DMS153 (cell line): ENCODE data around the gene ARHGAP33.
"Not testable (repeated sequence)": the region's sequence is repeated elsewhere in the genome, so short reads cannot be mapped to it uniquely, and the experiment has no call there.

Experiments used
- DNase-seq: peaks from one replicate; lab custom pipeline; 2025; lab: John Stamatoyannopoulos, UW

The ARHGAP33 gene

GRCh38 chr19:35795564-35795963 is 20.2 kb downstream of the ARHGAP33 start:
- DNase-seq: not testable (repeated sequence)

GRCh38 chr19:35796645-35797542 is 21.5 kb downstream of the ARHGAP33 start:
- no peak for DNase-seq

GRCh38 chr19:35797663-35798062 is 22.3 kb downstream of the ARHGAP33 start:
- no peak for DNase-seq

- DNase-seq: no peak
Measured at GRCh38 chr19:35801828-35802227, 26.5 kb downstream of the ARHGAP33 start.

GRCh38 chr19:35805526-35806102 is 30.2 kb downstream of the ARHGAP33 start:
- DNase-seq: no peak

- no peak for DNase-seq
Measured at GRCh38 chr19:35806597-35806996, 31.2 kb downstream of the ARHGAP33 start.

- DNase-seq: no peak
Measured at GRCh38 chr19:35807633-35808032, 32.3 kb downstream of the ARHGAP33 start.

- DNase-seq: no peak
Measured at GRCh38 chr19:35811317-35812219, 36.2 kb downstream of the ARHGAP33 start.

- DNase-seq: no peak
Measured at GRCh38 chr19:35812220-35813042, 37.1 kb downstream of the ARHGAP33 start, which contains the start of gene PRODH2. Gene PRODH2, minus strand, starts transcription at chr19:35812845. Its CDS starts 40 bp downstream, at chr19:35812805.

GRCh38 chr19:35813043-35813890 is 37.9 kb downstream of the ARHGAP33 start:
- DNase-seq: no peak

- no peak for DNase-seq
Measured at GRCh38 chr19:35816262-35816661, 40.9 kb downstream of the ARHGAP33 start.

GRCh38 chr19:35816846-35817245 is 41.5 kb downstream of the ARHGAP33 start:
- no peak for DNase-seq

GRCh38 chr19:35818445-35818844 is 43.1 kb downstream of the ARHGAP33 start:
- no peak for DNase-seq

- DNase-seq: no peak
Measured at GRCh38 chr19:35822579-35822978, 47.2 kb downstream of the ARHGAP33 start.

- DNase-seq: no peak
Measured at GRCh38 chr19:35824150-35824549, 48.8 kb downstream of the ARHGAP33 start.

GRCh38 chr19:35828692-35829301 is 53.4 kb downstream of the ARHGAP33 start:
- DNase-seq: no peak

GRCh38 chr19:35830986-35831385 is 55.6 kb downstream of the ARHGAP33 start:
- DNase-seq: no peak

GRCh38 chr19:35832054-35832453 is 56.7 kb downstream of the ARHGAP33 start:
- no peak for DNase-seq

GRCh38 chr19:35833972-35834371 is 58.6 kb downstream of the ARHGAP33 start:
- no peak for DNase-seq

GRCh38 chr19:35836096-35836495 is 60.7 kb downstream of the ARHGAP33 start:
- DNase-seq: not testable (repeated sequence)
